GM18951 (cell line): ENCODE data around the gene HDHD5.

ENCODE experiments used
- POLR2A ChIP-seq: IDR thresholded peaks from 4 replicates; pipeline ENCODE4 v1.6.1; 2011; ENCODE audit warnings: mild to moderate bottlenecking; ENCODE audit not compliant: insufficient read length, insufficient read depth; ENCODE audit errors: extremely low read depth
- in situ Hi-C: fragments of 300-500 bp; cut with MboI; formaldehyde crosslinking; loops from one replicate; pipeline ENCODE4 v1.12.0; 2022; ENCODE audit warnings: low sequenced_read_pairs, mixed read lengths, inconsistent platforms; ENCODE audit not compliant: unreplicated experiment

Gene HDHD5

DNA sequence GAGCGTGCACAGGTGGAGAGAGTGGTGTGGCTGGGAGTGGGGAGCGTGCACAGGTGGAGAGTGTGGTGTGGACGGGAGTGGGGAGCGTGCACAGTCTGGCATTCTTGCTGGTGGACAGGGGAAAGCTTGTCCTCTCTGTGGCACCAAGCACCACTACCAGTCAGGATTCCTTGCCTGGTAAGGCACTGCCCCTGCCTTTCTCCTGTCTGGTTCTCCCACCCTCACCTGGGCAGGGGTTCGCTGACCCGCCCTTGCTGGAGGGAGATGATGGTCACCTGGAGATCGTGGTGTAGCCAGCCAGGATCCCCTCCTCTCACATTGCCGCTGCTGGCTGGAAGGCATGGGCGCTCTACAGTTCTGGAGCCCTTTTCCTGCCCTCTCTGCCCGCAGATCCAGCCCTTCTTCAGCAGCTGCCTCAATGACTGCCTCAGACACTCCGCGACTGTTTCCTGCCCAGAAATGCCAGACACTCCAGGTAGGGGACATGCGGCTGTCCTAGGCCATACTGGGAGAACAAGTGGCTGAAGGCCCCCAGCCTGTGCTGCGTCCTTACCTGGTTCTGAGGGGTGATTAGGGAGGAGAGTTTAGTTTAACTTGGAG, 54.6 kb downstream of the HDHD5 start:
- TF ChIP-seq POLR2A: no peak
- in situ Hi-C loops: no loop called here

DNA sequence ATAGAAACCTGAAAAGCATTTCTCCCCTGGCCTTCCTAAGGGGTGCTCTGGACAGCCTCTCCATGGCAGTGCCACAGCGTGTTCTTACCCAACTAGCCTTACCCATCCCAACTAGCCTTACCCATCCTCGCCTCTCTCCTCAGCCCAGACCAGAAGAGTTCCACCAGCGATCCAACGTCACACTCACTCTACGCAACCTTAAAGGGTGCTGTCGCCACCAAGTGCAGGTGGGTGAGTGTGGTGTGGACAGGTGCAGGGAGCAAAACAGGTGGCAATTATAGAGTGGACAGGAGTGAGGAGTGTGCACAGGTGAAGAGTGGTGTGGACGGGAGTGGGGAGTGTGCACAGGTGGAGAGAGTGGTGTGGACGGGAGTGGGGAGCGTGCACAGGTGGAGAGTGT, 55.7 kb downstream of the HDHD5 start:
- TF ChIP-seq POLR2A: no peak
- in situ Hi-C loops: no loop called here

DNA sequence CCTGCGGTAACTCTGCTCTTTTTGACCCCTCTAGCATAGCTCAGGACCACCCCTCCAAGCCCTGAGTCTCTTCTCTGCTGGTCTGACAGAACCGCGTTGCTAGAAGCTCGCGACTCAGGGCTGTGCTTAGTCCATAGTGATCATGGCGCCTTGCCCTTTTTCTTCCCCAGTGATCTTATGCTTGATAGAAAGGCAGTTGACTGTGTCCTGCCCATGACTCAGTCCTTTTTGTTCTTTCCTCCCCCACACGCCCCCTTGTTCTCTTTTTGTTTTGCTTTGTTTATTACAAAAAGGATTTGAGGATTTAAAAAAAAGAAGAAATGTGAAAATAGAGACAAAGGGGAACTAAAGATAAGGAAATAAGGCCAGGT, 56.8 kb downstream of the HDHD5 start:
- in situ Hi-C loops: no loop called here
- TF ChIP-seq POLR2A: no peak

DNA sequence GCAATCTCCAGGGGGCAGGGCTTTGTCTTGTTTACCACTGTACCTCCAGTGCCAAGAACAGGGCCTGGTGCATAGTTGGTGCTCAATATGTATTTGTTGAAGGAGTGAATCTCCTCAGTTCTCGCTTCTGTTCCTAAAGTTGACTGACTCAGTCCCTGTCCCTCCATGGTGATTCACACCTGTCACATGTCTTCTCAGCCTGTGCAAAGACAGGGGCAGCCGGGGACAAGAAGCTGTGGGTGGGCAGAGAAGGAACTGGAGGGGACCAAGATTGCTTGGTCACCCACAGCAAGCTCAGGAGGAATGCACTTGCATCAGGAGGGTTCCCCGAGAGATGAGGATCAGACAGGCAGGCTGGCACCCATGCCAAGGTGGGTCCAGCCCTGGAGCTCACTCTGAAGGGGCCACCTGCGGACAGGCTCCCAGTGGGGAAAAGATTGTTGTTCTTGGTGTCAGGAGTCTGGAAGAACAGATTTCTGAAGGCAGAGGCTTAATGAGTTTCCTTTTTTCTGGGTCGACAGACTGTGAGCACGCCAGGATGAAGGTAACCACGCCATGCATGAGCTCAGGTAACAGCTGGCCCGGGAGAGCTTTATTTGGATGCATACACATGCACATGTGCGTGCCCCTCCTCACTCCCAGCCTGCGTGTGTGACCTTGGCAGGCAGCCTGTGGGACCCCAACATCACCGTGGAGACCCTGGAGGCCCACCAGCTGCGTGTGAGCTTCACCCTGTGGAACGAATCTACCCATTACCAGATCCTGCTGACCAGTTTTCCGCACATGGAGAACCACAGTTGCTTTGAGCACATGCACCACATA, 57.4 kb downstream of the HDHD5 start:
- in situ Hi-C loops: no loop called here
- TF ChIP-seq POLR2A: no peak

- in situ Hi-C loops: no loop called here
Observed at GRCh38 chr22:17100621-17101020, 58.5 kb downstream of the HDHD5 start.

DNA sequence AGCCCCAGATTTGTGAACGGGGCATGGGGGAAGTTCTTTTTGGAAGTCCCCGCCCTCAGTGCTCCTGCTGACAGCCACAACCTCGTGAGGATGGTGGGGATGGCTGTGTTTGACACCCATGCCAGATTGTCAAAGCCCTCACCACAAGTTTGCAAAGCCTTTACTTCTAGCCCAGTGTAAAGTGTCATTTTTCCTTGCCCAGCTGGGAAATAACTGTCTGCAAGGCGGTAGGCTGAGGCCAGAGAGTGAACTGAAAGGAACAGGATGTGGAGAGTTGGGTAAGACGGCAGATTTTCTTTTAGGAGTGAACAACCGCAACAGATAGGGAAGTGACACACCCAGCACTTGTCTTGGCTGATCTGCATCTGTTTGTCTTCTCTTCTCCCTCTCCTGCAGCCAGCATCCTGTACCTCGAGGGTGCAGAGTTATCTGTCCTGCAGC, 60.7 kb downstream of the HDHD5 start:
- TF ChIP-seq POLR2A: no peak
- in situ Hi-C loops: no loop called here

More at GRCh38 chr22:17100621-17101020, 58.5 kb downstream of the HDHD5 start:
- no peak for TF ChIP-seq POLR2A

DNA sequence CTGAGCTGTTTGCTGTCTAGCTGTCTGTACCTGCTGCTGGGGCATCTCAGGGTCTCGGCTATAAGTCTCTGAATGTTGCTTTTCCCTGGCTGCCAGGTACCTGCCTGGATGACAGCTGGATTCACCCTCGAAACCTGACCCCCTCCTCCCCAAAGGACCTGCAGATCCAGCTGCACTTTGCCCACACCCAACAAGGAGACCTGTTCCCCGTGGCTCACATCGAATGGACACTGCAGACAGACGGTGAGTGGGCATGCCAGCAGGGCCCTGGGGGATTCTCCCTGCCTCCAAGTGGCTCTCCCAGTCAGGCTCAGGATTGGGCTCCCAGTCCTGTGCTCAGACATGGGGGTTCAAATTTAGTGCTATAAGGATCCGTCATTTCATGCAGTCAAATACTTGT, 61.4 kb downstream of the HDHD5 start:
- in situ Hi-C loops: no loop called here
- no peak for TF ChIP-seq POLR2A

- in situ Hi-C loops: no loop called here
- TF ChIP-seq POLR2A: no peak
Observed at GRCh38 chr22:17097062-17097461, 62.0 kb downstream of the HDHD5 start.

- in situ Hi-C loops: no loop called here
- TF ChIP-seq POLR2A: no peak
Observed at GRCh38 chr22:17096071-17096470, 63.0 kb downstream of the HDHD5 start.

DNA sequence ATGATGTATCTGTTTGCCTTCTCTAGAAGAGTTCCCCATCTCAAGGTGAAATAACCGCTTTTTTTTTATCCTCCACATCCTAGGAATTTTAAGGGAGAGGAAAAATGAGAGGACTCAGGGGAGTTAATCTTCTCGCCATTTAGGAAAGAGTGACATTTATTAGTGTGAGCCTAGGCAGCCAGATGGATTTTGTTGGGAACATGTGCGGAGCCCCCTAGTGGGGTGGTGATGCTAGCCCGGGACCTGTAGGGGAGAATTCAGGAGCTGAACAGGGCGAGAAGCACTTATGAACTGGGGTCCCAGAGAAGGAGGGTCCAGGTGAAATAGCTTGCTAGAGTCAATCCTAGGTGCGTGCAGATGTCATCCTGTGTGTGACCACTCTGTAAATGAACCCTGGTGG, 63.5 kb downstream of the HDHD5 start:
- no peak for TF ChIP-seq POLR2A
- in situ Hi-C loops: no loop called here

DNA sequence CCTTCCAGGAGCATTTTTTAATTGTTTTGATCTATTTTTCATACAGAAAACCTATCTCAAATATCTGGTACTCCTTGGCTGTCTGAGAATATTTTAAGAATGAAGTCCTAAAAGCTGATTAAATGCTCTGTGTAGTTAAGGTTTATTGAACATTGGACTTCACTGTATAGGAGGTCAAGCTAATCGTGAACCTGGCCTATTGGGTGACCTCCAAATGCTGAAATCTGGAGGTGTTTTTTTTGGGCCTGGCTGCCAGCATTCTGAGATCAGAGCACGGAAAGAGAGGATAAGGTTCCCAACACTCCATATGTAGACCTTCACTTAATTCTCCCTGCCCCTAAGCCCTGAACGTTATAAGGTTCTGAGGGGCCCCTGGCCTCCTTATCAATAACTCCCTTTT, 66.0 kb downstream of the HDHD5 start:
- in situ Hi-C loops: no loop called here
- TF ChIP-seq POLR2A: no peak

- in situ Hi-C loops: no loop called here
- no peak for TF ChIP-seq POLR2A
Observed at GRCh38 chr22:17091851-17092250, 67.2 kb downstream of the HDHD5 start.

DNA sequence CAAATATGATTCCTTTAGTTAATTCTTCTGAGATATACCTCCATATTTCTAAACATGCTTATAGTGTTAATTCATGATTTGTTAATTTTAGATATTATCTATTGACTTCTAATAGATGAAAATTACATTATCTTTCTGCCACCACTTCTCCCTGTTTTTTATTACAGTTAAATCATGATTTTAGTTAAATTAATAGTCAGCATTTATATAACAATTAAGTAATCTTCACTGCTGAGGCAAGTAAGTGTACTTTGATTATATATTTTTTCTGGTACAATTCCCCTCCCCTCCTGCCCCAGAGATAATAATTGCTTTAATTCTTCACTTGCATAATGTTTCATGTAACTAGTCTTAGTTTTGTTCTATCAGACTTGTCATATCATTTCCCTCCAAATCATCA, 68.5 kb downstream of the HDHD5 start:
- in situ Hi-C loops: no loop called here
- no peak for TF ChIP-seq POLR2A
